AG04450 (cell line): ENCODE results near the gene SPEG. TPM values are rescaled to one million over a fixed set of nuclear protein-coding genes. Genes with fewer than 3 reads are reported as not detected.

Source experiments
- CTCF ChIA-PET: fragments of 300-600, 350-600 bp; formaldehyde crosslinking; extraction: SDS; loops from one replicate; lab custom pipeline; 2022; ENCODE audit warnings: antibody characterized with exemption, inconsistent platforms; lab: Charles Lee
- POLR2A ChIA-PET: fragments of 350-600 bp; formaldehyde crosslinking; extraction: SDS; loops from one replicate; lab custom pipeline; 2021; ENCODE audit warnings: antibody characterized with exemption, inconsistent platforms; lab: Yijun Ruan, JAX
- DNase-seq: peaks from one replicate; pipeline ENCODE4 v3.0.0-alpha.2; 2011; ENCODE audit warnings: low read depth, low spot score
- H3K27ac ChIP-seq: one replicate; pipeline ENCODE4 v1.5.1; 2012; ENCODE audit warnings: low read depth, low read length, control low read depth
- H3K27me3 ChIP-seq: one replicate; pipeline ENCODE4 v1.6.0; 2012; ENCODE audit warnings: low read length; ENCODE audit not compliant: control insufficient read depth, insufficient read depth
- H3K4me3 ChIP-seq: 2 replicates; pipeline ENCODE4 v1.5.1; 2011; ENCODE audit warnings: mild to moderate bottlenecking, low read depth, low read length, control low read depth
- H3K9me3 ChIP-seq: 2 replicates; pipeline ENCODE4 v1.5.1; 2012; ENCODE audit warnings: low read length; ENCODE audit not compliant: control insufficient read depth, insufficient read depth
- polyA plus RNA-seq: library from polyadenylated mRNA; depleted of rRNA; stranded (reverse); fragments of >200 nt; gene quantifications from 2 replicates; pipeline ENCODE4 v1.2.3, GENCODE V29; 2011
- TF ChIP-seq, protein P1 (sequence below): IDR thresholded peaks from 2 replicates; pipeline ENCODE4 v1.5.1; 2011; ENCODE audit warnings: low read depth, low read length, control low read depth, inconsistent platforms

SPEG gene
- polyA plus RNA-seq, 1 experiment, result 28.0 TPM

DNA sequence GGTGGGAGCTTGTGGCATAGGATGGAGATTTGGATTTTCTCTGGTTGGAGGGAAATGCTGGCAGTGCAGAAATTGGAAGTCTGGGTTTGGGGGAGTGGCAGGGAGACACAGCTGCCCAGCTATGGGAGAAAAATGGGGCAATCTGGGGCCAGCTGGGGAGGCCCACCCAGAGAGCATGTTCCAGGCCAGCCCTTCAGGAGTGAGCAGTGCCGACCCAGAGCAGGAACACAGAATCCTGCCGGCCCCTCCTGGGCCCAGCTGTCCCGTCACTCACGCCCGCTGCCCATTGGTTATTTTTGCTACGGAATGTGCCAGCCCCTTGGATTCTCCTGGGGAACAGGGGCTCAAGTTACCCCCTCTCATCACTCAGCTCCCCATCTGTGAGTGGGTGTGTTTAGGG lies 4.9 kb downstream of the SPEG start:
- POLR2A ChIA-PET, result interaction anchor here (1.8 kb wide), 1 partner anchor 14 kb away, joined by 8 read pairs; no protein-coding TSS in a partner anchor
- Histone ChIP-seq H3K27me3 (no peaks in the 10 kb centered on the region), H3K27ac (no peak overlapping the region), H3K4me3 (no peak overlapping the region), H3K9me3 (no peaks in the 10 kb centered on the region; the same call in 1 of the 2 replicates)
- TF ChIP-seq, protein P1, sequence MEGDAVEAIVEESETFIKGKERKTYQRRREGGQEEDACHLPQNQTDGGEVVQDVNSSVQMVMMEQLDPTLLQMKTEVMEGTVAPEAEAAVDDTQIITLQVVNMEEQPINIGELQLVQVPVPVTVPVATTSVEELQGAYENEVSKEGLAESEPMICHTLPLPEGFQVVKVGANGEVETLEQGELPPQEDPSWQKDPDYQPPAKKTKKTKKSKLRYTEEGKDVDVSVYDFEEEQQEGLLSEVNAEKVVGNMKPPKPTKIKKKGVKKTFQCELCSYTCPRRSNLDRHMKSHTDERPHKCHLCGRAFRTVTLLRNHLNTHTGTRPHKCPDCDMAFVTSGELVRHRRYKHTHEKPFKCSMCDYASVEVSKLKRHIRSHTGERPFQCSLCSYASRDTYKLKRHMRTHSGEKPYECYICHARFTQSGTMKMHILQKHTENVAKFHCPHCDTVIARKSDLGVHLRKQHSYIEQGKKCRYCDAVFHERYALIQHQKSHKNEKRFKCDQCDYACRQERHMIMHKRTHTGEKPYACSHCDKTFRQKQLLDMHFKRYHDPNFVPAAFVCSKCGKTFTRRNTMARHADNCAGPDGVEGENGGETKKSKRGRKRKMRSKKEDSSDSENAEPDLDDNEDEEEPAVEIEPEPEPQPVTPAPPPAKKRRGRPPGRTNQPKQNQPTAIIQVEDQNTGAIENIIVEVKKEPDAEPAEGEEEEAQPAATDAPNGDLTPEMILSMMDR, result no peak
- no peak for DNase-seq
- CTCF ChIA-PET, result interaction anchor here (0.7 to 3.9 kb wide), 3 partner anchors 19 to 70 kb away, joined by 3 to 36 read pairs (median 18); no protein-coding TSS in a partner anchor

DNA sequence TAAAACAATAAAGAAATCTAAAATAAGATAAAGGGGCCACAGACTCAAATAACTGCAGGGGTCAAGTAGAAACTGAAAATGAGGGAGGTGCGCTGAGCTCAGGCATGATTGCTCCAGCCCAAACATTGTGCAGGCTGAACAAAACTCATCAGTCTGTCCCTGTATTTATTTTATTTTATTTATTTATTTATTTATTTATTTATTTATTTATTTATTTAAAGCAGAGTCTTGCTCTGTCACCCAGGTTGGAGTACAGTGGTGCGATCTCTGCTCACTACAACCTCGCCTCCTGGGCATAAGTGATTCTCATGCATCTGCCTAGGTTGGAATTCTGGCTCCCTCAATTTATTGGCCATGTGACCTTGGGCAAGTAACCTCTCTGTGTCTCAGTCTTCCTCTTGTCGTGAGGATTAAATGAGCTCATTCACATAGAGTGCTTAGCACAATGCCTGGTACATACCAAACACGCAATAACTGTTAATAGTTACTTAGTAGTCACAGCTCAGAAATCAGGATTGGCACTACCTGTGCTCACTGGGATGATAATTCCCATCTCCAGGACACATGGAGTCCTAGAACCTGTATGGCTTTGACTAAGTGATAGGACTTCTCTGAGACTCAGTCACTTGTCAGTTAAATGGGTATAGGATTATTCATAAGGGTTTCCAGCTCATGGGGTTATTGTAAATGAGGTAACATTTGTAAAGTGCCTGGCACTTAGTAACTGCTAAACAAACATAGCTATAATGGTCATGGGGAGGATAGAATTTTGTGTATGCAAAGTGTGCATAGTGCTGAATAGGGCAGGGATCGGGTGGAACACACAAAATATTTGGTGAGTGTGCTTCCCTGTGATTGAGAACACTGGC lies 6.0 kb downstream of the SPEG start:
- DNase-seq, result no peak
- CTCF ChIA-PET, result interaction anchor here (0.6 to 3.9 kb wide), 6 partner anchors 18 to 89 kb away, joined by 3 to 36 read pairs (median 4); a partner anchor contains a TSS
- Histone ChIP-seq H3K4me3 (peak overlapping the region; percentile 65; the same call in 1 of the 2 replicates), H3K27ac (no peak overlapping the region), H3K9me3 (no peaks in the 10 kb centered on the region), H3K27me3 (no peaks in the 10 kb centered on the region)
- TF ChIP-seq, protein P1, result no peak
- POLR2A ChIA-PET, result interaction anchor here (0.6 to 1.8 kb wide), 2 partner anchors 11 to 13 kb away, joined by 8 read pairs; no protein-coding TSS in a partner anchor

DNA sequence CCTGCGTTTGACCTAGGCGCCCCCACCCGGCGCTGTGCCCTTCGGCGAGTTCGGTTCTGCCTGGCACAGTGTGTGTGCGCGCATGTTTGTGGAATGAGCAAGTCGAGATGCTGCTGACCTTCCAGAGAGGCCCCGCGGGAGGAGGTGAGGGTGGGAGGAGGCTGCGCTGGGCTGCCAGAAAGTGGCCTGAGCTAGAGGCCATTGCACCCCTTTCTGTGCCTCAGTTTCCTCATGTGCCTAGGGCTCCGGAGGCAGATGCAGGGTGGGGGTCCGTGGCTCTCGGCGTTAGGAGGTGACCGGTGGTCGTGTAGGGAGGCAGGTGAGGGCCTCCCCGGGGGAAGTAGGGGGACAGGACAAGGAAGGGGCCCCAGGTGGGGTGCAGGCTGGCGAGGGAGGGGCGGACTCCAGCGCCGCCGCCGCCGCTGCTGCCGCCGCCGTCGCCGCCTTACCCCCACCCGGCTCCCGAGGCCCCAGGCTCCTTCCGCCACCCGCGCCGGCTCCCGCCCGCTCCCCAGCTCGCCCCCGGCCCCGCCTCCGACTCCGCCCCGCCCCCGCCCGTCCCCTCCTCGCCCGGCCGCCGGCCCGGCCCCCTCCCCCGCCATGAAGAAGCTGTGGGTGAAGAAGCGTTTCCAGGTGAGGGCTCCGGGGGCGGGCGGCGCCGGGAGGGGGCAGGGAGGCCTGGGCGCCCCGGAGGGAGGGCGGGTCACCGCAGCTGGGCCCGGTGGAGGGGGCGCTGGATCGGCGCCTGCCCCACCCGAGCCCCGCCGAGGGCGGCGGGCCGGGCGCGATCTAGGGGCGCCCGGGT lies 7.0 kb downstream of the SPEG start:
- H3K27ac ChIP-seq, result no peak overlapping the region
- H3K4me3 ChIP-seq, result peak overlapping the region; percentile 65
- no peaks in the 10 kb centered on the region for H3K9me3 ChIP-seq
- H3K27me3 ChIP-seq, result no peaks in the 10 kb centered on the region
- CTCF ChIA-PET, result interaction anchor here (1.0 to 3.9 kb wide), 6 partner anchors 8 to 88 kb away, joined by 3 to 36 read pairs (median 4); no protein-coding TSS in a partner anchor
- POLR2A ChIA-PET, result interaction anchor here (0.6 to 1.9 kb wide), 3 partner anchors 12 to 57 kb away, joined by 3 to 8 read pairs (median 8); partner anchors contain the start of gene GMPPA
- DNase-seq, result no peak
- TF ChIP-seq, protein P1, result no peak

DNA sequence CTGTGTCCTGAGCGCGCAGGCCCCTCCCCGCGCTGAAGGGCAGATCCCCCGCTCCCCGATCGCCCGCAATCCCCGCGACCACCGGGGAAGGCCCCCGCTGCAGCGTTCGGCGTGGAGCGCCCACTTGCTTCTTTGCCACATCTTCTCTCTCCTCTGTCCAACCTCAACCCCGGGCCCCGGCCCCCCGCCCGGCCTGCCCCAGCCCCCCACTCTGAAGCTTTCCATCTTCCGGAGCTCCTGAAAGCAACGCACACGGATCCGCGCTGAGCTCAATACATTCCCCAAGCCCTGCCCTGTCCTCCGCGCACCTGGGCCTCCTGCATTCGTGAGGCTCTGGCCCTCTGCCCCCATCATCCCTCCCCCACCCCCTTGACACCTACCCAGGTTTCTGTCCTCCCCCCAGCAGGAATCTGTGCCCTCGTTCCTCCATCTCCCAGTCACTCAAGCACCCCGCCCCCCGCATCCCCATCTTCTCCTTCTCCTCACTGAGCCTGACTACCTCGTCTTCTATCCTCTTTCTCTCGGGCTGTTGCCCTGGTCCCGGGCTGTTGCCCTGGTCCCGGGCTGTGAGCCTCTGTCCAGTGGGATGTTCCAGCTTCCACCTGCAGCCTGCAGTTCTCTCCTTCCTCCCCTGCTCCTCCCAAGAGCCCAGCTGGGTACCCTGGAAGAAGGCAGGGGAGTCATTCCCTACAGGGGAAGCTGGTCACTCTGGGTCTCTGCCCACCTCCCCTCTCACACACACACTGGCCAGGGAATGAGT lies 7.8 kb downstream of the SPEG start:
- TF ChIP-seq, protein P1, result no peak
- ChIA-PET CTCF (interaction anchor here (1.0 to 3.9 kb wide), 2 partner anchors 9 to 16 kb away, joined by 4 to 18 read pairs; no protein-coding TSS in a partner anchor), POLR2A (interaction anchor here (1.0 to 1.9 kb wide), 2 partner anchors 11 to 56 kb away, joined by 3 to 8 read pairs; partner anchors contain the start of gene GMPPA)
- H3K9me3 ChIP-seq, result no peaks in the 10 kb centered on the region
- peak overlapping the region; percentile 65 for H3K4me3 ChIP-seq
- DNase-seq, result no peak
- H3K27me3 ChIP-seq, result no peaks in the 10 kb centered on the region
- H3K27ac ChIP-seq, result no peak overlapping the region
